HPDE6-E6E7 (cell line): Measurements from ENCODE around the gene HDC.
A peak's percentile ranks its signal among the peaks of the same experiment; 100 is the strongest.

ENCODE experiments used
- DNase-seq: peaks from one replicate; pipeline ENCODE4 v3.0.0; 2011; ENCODE audit warnings: missing footprints; ENCODE audit errors: extremely low spot score

The HDC gene

DNA sequence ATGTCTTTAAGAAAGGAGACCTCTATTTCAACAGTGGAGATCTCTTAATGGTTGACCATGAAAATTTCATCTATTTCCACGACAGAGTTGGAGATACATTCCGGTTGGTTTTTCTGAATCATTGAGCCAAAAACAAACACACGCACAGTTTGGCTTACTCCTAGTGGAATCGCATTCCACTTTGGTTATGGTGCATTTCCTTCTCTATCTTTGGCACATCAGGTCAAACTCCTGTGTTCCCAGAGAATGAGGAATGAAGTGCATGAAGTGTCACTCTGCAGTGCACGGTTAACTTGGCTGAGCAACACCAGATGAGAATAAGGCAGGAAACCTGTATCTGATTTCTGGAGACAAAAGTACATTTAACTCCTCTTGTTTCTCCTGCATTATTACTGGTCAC lies 38.5 kb downstream of the HDC start:
- no peak for DNase-seq

DNA sequence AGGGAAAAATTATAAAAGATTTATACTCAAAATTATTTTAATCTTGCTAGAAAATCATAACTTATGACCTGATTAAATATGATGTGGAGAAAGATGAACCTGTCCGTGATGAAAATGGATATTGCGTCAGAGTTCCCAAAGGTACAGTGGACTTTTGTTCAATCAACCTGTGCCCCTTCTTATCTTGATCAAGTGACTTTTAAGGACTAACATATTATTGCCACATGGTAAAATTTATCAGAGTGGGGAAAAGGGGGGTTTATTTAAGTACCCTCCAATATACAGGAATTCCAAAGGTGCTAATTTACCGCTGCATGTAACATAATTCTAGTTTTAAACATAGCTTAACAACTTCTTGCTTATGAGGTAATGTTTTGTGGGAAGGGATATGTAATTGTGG lies 39.6 kb downstream of the HDC start:
- no peak for DNase-seq

DNA sequence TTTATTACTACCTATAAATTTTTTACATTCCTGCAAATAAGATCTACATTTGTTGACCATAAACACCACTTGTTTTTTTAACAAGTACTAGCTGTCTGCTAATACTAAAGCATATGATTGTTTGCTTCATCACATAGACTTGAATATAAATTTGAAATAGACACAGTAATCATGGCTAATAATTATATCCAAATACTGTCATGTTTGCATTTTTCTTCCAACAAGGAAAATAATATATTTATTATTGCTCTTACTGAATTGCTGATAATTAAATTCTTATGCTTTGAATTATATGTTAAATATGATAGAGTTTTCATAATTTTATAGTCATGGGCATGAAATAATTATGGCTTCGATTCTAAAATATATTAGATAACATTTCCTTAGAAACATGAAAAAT lies 40.5 kb downstream of the HDC start:
- no peak for DNase-seq

DNA sequence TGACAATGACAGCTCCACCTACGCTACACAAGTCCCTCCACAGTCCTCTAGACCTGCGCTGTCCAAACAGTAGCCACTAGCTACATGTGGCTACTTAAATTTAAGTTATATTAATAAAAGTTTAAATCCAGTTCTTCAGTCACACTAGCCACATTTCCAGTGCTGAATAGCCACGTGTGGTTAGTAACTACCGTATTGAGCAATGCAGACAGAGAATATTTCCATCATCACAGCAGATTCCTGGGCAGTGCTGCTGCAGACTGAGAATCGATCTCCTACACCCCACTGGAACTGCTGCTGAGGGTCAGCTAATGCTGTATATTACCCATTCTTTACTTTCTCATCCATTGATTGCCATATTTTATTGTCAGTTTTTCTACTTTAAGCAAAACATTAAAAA lies 40.9 kb downstream of the HDC start:
- DNase-seq = no peak

DNA sequence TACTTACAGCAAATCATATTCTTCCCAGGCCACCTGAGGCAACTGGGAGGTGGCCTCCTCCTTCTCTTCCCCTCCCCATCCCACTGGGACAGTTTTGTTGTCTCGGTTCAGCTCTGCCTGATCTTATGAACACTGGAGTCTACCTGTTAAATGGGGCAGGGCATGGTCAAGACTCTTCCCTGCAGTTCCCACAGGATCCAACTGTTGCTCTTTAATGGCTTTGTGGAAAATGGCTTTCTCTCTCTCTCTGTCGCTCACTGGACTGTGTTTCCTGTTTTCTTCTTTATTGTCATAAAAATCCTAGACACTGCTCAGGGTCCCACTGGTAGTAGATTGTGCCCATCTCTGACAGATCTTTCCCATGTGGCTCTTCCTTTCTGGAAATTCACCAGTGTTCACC lies 43.3 kb downstream of the HDC start:
- no peak for DNase-seq

DNA sequence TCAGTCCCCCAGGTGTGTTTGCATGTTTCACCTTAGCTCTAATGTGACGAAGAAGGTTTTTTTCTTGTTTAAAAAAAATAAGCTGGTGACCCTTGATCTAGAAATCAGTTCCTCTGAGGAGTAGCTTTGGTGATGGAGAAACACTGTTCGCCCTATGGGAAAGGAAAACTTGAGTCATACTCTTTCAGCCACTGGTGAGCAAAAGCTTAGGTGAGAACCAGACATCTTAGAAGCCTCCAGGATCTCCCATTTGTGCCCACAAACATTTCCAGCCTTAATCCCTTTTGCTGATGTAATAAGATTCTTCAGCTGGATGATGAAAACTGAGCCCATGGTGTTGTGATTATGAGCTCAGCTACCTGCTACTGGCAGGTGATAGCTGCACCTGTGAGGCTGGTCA lies 45.7 kb downstream of the HDC start:
- no peak for DNase-seq

DNA sequence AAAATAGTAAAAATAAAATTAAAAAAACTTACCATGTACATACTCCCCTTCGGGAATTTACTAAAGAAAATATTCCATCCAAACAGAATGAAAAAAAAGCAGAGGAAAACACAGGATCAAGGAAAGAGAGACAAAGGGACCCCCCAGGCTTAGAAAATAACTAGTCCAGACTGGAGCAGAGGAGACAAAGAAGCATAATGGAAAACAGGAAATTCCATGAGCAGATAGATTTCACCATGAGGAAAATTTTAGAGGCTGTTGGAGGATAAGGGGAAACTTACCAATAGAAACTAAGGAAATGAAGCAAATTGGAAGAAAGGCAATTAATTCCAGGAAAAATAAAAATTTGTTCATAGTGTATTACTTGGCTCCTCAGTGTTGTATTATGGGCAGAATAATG lies 46.8 kb downstream of the HDC start:
- no peak for DNase-seq

DNA sequence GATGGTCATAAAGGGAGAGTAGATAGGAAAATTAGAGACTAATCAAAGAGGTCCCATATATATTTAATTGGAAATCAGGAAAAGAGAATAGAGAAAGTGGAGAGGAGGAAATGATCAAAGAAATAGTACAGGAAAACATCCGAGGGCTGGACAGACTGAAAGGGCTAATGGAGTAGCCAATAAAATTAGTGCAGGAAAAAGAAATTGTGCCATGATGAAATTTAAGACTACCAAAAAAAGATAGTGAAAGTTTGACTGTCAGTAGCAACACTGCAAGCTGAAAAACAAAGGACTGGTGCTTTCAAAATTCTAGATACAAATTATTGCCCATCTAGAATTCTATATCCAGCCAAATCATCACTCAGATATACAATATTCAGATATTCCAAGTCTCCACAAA lies 47.2 kb downstream of the HDC start:
- no peak for DNase-seq

DNA sequence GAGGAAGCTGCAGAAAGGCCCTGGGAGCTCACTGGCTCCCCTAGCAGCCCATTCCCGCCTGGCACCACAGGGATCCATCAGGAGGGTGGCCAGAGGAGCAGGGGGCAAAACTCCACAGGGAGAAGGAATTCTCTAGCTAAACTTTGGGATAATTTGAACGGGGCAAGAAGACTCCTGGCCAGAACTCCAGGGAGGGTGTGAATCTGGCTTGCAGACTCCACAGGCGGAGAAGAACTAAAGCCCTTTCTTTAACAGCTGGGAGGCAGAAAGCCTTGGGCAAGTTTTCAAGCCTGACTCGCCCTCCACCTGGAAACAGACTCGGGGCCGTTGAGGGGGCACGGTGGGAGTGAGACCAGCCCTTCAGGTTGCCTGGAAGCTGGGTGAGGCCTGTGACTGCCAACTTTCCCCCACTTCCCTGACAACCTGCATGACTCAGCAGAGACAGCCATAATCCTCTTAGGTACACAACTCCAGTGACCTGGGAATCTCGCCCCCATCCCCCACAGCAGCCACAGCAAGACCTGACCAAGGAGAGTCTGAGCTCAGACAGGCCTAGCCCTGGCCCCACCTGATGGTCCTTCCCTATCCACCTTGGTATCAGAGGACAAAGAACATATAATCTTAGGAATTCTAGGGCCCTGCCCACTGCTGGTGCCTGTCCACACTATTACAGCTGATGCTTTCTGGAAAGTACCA lies 54.9 kb downstream of the HDC start:
- no peak for DNase-seq

DNA sequence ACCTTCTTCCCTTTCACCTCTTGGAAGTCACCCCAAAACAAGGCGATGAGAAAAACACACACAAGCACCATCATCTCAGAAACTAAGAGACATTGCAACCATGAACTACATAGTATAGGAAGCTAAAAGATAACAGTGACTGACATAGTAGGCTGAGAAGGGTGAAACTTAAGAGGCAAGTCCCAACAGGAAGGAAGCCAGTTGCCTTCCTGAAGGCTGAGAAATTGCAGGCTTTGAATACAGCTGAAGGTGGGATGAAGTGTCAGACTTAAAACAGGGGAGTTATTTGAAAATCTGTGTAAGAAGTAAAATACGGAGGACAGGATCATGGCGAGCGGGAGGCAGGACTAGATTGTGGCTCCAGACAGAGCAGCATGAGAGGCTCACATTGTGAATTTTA lies 55.7 kb downstream of the HDC start:
- DNase-seq = peak; percentile 49

DNA sequence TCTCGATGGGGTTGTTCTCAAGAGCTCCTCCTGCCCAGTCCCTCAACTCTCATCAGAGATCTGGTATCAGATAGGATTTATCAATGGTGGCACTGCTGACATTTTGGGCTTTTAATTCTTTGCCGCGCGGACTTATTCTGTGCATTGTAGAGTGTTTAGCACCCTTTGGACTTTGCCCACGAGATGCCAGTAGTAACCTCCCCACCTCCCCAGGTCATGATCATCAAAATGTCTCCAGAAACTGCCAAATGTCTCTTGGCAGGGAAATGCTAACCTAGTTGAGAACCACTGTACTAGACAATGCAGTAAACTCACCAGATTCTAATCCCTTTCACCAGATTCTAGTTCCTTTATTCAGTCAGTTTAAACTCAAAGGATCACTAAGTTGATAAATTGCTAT lies 59.5 kb downstream of the HDC start:
- DNase-seq = no peak

DNA sequence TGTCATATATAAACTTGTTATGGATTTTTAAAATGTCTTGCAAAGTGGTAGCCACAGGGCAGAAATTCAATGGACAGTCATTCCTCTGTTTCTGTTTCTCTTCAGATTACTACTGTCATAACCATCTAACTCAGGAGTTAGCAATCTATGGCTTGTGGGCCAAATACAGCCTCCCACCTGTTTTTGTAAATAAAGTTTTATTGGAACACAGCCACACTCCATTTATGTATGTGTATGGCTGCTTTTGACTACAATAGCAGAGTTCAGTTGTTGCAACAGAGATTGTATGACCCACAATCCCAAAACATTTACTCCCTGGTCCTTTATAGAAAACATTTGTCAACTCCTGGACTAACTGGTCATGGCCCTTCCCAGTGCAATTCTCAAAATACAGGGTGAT lies 63.5 kb downstream of the HDC start:
- DNase-seq = no peak

DNA sequence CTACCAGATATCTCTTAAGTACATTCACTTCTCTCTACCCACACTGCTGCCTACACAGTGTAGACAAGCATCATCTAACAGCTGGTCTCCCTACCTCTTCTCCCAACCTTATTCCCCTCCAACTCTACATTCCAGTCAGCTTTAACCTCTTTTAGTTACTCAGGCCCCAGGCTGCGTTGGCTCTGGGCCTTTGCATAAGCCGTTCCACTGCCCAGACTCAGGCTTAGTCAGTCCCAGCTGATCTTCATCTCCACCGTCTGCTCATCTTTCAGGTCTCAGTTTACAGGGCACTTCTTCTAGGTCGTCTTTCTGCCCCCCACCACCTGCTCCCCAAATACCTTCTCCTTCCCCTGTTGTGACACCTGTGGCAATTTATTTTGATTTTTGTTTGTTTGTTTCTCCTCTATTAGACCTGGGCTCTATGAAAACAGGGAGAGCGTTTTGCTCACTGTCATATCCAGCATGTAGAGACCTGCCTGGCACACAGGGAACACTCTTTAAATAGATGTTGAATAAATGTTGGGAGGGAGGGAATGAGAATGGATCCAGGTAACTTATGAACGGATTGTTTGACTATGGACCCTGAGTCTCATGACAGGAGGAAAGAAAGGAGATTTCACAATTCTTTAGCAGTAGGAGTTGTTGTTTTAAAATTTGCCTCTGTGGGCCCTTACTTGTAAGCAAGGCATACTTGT lies 72.5 kb downstream of the HDC start:
- peak; percentile 37 for DNase-seq

DNA sequence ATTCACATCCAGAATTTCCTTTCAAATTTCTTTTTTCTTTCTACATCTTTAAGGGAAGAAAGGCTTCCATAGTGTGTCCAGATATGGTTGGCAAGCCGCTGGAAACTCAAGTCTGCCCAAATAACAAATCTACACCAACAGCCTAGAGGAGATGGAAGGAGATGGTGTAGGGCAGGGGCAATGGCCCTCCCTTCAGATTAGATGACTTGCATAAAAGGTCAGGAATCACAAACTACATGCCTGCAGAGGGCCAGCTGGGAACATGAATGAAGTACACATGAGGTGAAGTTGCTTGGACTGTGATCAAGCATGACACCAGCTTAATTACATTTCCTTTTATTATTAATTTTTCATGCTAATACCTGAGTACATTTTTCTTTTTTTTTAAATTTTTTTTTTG lies 73.4 kb downstream of the HDC start:
- no peak for DNase-seq
